ENCODE data around the gene LMX1A.

Gene LMX1A

DNA sequence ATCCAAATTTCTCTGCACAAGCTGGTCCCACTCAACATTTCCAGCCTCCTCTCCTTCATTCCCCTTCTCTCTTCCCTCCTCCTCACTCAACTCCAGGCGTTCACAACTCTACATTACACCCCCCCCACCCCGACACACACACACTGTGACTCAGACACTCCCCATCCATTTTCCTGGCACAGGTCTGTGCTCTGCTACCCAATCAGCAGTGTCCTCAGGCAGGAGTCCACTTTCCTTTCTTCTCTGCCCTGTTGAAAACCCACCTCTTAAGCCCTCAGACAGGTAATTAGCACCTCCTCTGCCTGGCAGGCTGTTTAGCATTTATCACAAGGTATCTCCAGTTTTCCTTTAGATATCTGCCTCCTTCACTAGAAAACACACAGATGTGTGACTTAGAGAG is 8.8 kb upstream of the LMX1A start:
- no peak for DNase-seq

DNA sequence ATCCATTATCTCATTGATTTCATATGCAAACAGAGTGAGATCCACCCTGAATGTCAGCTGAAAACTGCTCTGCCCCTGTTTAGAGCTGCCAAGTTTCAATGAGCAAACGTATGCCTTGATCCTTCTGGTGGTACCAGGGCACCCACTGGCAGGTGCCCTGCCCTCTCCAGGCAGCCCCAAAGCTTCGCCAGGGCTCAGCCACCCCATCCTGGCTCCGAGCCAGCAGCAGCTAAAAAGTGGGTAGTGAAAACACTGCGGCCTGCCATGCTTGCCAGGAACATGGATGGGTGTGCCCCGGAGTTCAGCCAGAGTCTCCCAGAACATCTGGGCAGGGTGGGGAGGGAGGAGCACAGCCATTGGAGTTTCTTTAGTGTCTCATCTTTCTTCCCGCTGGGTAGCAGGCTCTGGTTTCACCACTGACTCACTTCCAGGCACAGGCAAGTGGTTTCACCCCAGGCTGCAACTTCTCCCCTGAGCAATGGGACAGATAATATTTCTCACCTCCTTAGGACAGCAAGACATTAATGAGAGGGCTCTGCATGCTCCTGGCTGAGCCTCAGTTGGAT is 8.1 kb upstream of the LMX1A start:
- no peak for DNase-seq

DNA sequence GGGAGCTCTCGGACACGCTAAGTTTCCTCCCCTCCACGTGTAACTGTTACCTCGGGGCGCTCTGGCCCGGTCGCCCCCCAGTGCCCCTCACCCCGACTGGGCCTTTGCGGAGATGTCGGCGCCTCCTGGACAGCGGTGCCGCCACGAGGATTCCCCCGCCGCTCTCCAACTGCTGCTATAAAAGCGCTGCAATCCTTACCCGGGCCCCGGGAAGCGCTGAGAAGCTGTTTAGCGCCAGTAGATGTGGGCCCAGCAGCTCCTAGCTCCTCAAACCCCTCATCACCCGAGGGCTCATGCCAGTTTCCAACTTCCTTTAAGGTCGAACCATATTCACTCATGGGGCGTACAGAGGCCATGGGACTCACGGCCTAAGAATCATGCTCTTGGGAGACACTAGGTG is 361 bp upstream of the LMX1A start:
- no peak for DNase-seq

DNA sequence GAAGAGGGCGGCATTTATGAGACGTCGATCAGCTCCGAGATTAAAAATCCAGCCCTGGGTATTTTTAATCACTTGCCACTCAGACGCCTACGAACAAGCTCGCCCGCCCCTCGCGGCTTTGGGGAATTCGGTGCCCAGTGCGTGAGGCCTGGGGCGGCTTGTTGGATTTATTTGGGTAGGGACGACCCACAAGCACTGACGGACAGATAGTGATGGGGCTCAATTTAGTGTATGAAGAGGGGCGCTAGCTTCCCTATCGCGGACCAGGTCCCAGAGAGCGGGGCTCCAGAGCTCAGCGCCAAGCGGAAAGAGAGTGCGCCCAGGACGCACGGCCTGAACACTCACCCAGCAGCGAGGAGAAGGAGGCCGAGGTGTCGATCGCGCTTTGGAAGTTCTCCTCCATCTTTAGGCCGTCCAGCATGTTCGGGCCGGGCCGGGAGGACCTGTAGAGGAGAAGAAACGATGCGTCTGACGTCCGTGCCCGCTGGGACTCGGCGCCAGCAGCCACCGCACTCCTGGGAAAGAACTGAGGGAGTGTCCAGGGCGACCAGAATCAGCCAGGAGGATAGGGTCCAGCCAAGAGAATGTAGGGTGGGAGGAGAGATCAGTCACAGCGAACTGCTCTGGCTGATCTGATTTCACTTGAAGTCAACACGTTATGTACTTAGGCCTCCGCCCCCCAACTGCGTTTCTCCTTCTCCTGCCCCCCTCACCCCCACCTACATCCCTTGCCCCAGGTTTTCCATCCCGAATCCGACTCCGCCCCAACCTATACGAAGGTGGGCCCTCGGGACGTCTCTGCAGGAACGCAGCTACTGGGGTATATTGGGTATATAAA is 1.2 kb downstream of the LMX1A start:
- DNase-seq: no peak

DNA sequence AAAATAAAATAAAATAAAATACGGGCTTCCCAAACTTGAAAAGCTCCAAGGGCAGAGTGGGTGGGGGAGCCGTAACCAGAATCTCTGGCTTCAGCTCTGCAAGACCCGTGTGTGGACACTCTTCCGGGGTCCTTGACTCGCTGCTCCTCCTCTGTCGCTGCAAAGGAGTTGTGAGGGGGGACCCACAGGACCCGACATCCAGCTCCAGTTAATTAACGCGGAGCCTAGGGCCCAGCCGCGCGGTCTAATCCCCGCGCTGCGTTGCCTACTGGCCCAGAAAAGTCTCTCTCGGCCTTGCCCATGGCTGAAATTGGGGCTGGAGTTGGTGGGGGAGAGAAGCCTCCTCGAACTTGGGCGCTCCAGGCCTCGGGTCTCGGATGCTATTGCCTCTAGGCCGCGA is 1.8 kb downstream of the LMX1A start:
- DNase-seq: no peak

DNA sequence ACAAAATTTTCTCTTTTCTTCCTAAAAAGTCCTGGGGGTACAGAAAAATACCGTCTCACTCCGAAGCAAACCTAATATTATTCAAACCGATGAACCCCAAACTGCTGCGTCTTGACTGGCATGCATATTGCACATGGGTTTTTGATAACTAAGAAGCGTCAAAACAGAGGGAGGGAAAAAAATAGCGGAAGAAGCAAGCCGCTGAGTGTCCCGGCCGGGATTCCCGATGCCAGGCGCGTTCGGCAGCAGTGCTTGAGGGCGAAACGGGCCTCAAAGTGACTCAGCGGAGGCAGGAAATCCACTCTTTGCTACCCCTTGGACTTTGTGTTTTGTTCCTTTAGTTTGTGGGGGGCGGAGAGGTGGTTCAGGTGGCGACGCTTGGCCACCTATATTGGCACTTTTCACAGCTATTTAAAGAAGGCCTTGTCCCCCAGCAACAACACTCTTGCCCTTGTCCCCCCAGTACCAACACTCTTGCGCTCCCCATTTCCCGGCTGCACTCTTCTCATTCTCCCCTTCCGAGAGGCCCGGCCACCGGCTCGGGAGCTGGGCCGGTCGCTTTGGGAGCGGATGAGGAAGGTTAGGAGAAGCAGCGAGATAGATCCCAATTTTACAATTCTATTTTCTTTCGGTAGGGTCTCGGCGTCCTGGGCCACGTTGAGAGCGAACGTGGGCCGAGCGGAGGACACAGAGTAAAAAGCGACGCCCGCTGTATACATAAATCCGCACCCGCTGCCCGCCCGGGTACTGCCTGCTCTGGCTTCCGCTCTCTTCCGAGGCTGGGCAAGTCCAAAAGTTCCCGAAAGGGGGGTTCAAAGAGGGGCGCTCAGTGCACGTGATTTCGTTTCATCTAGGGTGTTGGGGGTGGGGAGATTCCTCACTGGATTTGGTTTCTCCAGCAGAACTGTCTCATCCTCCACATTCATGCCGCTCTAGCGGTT is 2.5 kb downstream of the LMX1A start:
- no peak for DNase-seq

DNA sequence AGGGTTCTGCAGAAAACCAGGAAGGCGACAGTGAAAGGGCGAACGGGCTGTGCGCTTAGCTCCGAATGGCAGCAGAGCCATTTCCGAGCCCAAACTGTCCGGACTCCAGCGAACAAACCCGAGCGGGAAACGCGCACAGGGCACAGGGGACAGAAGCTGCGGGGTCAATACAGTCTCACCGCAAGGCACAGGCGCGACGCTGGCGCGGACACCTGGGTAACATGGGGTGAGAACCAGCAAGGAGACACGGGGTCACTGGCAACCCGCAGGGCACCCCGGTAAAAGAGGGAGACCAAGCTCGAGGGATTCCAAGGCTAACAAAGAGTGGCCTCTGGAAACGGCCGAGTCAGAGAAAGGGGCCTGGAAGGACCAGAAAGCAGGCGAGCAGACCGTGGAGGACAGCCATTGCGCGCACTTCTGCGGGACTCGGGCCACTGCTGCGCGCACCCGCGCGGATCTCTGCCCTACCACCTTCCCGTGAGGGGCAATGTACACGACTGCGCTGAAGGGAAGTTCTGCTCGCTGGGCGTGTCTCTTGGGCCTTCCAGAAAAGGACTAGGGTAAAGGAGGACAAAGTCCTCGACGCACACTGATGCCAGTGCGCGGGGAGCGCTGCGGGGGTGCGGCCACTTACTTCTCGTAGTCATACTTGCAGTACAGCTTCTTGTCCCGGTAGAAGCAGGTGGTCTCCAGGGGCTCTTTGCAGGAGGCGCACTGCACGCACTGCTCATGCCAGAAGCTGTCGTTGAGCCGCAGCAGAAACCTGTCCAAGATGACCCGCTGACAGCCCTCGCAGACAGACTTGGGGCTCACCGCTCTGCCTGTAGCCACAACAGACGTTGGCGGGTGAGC is 3.8 kb downstream of the LMX1A start:
- DNase-seq: no peak

DNA sequence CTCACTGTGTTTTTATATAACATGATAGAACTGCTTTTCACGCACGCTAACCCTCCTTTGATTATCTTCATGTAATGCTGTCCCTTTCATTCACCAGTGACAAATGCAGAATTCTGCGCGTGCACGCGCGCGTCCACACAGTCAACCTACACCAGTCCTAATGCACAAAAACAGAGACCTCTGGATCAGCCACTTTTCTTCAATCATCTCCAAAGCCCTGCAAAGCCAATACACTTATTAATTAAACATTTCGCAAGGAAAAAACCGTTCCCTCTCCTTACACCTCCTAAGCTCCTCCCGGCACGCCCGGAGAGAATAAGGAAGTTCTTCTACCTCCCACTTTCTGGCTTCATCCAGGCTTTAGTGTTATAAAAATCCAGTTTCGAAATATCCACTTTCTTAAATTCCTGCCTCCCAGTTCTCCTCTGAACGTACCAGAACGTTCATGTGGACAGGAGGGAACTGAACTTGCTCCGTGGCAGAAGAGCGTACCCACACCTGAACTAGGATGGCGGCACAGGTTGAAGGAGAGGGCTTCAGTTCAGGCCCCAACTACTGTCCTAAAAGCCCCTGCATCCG is 4.6 kb downstream of the LMX1A start:
- DNase-seq: no peak

DNA sequence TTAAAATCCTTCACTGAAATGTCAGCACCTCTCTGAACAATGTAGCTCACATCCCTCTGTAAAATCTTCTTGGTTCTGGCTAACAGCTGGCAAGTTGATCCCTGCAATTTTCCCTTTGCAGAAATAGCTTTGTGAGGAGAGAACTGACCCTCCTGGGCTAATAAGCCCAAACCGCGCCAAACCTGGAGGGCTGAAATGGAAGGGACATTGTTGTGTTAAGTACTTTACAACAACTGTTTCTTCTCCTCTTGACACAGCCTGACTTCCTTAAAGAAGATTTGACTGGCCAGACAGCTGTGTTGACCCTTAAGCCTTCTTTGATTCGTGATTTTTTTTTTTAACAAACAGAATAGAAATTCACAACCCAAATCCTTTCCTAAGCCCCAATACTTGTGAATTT is 5.7 kb downstream of the LMX1A start:
- no peak for DNase-seq

DNA sequence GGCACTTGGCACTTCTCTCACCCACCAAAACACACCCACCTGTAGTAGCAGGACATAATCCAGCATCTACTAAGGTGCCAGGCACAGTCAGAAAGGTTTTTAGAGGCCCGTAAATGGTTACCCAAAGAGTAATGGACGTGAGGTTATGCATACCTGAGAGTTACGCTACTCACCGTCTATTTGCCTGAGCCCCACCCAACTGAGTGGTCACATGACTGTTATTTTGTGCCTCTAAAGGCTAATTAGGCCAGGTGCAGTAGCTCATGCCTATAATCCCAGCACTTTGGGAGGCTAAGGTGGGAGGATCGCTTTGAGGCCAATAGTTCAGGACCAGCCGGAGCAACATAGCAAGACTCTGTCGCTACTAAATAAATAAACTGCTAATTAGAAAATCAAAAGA is 11.0 kb downstream of the LMX1A start:
- DNase-seq: no peak

DNA sequence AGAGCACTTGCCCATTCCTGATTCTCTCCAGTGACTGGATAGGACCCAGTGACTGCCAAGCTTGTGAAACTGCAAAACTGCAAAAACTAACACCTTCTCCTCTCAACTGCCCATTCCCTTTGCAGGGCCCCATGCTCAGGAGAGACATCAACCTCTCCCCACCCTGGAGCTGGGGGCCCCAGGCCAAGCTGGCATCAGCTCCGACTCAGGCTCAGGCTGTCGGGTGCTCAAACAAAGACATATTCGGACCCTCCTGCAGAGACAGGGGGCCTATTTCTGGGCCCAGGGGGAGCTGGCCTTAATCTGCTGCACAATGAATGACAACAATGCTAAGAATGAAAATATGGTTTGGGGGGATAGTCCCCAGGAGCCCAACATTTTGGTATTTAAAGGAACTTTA is 11.8 kb downstream of the LMX1A start:
- DNase-seq: no peak

DNA sequence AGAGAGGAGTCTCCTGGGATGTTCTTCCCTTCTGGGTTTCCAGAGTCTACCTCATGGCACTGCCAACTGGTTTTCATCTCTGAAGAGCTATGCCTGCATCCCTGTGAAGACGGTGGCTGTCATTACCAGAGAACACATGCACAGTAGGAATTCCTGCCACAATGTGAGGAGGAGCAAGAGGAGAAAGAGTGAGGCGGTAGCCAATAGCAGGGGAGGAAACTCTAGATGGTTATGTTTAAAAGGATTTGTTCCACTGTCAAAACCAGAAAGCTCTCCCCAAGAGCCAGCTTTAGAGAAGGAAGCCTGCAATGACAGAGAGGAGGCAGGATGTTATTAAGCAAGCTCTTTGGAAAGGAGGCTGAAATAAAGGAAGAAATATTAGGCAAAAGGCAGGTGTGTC is 12.3 kb downstream of the LMX1A start:
- no peak for DNase-seq

DNA sequence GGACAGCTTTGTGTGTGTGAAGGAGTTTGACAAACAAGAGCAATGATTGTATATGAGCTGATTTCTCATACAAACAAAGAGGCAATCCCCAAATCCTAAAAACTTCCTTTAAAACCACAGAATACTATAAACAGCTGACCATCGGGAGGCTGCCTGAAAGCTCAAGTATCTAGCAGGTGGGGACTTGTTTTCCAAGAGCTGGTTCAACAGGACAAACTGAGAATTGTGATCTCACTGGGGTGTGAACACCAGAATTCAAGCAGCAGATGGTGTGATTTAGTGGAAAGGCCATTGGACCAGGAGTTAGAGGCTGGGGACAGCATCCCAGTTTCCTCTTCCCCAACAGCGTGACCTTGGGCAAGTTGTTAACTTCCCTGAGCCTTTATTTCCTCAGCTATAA is 13.9 kb downstream of the LMX1A start:
- DNase-seq: no peak

DNA sequence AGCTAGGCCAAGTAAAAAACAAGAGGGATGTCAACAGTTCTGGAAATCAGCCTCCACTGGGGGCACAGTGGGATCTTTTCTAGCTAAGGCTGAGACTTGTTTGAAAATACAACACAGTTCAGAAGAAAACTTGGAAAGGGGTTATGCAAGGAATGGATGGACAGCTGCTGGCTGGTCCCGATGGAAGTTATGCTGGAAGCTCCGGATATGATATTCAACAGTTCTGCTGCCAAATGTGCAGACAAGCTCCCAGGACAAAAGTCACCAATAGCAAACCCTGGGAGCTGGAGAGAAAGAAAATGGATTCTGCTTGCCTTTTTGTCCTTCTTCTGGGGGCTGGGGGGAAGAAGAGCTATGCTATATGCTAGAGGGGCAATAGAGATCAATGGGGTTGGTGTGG is 14.3 kb downstream of the LMX1A start:
- DNase-seq: no peak

DNA sequence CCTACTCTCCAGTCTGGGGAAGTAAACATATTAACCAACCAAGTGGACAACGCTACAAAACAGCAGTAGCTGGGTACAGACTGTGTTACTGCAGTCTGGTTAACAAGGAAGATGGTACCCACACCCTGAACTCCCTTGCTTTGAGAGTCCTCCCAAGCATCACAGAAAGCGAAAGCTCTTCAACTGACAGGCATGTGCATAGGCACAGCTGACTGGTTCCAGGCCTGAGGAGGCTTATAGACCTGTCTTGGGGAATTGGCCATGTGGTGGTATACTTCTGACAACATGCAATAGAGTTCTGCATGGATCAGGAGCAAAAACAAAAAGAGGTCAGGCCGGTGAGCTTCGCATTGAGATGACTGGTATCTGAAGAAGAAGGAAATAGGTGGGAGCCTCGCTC is 17.4 kb downstream of the LMX1A start:
- no peak for DNase-seq

DNA sequence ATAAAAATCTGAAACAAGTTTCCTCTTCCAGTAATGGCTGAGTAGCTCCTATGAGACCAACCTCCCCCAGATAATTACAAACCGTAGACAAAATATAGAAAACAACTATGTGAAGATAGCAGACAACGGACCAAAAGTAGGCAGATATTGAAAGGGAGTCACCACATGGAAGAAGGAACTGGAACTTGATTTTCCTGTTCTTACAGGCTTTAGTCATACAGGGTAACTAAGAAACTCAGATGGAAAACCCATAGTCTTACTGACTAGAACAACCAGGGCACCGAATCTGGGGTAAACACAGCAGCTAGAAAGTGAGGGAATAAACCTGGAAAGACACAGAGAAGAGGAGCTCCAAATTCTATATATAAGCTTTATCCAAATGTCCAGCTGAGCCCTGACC is 26.0 kb downstream of the LMX1A start:
- no peak for DNase-seq

DNA sequence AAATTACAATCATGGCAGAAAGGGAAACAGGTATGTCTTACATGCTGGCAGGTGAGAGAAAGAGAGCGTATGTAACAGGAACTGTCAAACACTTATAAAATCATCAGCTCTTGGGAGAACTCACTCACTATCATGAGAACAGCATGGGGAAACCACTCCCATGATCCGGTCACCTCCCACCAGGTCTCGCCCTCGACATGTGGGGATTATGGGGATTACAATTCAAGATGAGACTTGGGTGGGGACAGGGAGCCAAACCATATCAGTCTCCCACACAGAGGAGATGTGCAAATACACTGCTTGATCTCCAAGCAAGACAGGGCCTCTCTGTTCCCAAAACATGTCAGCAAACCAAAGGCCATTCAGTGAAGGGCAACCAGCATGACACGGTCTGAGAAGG is 27.4 kb downstream of the LMX1A start:
- no peak for DNase-seq

DNA sequence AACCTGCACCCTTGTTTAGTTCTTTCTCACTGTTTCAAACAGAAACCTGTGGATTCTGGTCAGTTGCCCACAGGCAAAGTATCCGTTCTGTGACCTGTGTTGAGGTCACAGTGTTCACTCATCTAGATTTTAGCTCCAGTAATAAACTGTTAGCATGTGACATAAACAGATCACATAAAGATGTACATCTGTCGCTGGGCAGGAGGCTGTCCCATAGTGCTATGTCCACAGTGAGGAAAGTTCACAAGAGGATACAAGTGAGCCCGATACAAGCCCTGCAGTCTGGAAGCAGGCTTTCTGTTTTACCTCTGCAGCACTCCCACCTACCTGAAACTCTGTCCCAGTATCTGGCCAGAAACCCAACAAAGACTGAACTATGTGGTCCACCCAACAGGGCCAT is 28.4 kb downstream of the LMX1A start:
- no peak for DNase-seq

DNA sequence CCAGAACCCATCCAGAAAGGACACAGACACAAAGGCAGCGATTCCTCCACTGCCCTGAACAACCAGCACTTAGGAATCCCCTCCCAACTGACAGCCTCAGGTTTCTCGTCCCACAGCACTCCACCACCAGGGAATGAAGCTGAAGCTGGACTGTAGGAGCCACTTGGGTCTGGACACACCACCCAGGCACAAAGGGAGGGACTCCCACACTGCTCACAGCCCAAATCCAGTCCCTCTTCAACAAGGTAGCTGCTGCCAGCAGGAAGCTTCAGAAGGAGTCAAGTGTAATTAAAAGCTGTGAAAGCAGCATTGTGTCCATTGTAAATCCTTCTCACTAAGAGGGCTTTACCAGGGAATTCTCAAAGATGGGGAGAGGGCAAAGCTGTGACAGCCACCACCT is 29.0 kb downstream of the LMX1A start:
- no peak for DNase-seq

DNA sequence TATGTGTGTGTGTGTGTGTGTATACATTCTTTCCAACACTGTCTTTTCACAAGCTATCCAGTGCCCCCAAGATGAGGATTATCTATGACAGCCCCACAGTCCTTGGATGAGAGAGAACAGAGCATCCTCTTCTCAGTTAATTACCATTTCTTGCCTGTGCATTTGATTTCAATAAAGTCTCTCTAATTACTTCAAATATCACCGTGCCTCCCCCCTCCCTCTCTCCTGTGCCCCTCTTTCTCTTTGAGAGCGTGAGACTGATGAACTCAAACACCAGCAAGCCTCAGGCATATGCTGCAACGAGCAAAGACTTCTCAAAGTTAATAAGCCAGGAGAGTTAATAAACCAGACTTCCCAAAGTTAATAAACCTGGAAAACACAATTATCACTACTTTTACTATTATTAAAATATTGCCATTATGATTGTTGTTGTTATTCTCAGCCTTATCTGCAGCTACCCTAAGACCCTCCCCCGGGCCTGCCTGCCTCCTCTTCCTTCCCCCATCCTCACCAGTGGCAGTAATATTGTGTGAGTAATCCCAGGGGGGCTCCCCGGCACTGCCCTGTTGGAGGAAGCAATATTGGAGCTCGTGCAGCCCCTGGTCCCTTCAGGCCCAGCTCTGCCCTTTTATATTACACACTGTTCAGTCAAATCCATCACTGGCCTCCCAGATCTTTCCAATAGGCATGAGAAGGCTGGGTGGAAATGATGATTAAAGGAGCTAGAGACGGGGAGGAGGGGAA is 30.9 kb downstream of the LMX1A start:
- no peak for DNase-seq

DNA sequence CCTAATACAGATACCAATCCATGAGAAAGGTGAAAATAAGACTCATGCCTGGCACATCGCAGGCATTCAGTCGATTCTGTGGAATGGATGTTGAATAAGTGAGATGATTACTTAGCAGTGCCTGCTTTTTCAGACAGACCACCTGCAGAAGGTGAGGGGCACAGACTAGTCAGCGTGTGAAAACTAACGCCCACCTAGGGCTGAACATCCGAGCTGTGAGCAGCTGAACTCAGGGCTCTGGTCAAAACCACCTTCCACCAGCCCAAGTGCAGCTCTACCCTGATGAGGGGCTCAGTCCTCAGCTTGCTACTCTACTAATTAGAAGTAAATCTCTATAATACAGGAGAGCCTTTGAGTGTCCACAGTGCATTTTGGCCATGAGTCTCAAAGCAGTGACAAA is 32.5 kb downstream of the LMX1A start:
- DNase-seq: no peak

DNA sequence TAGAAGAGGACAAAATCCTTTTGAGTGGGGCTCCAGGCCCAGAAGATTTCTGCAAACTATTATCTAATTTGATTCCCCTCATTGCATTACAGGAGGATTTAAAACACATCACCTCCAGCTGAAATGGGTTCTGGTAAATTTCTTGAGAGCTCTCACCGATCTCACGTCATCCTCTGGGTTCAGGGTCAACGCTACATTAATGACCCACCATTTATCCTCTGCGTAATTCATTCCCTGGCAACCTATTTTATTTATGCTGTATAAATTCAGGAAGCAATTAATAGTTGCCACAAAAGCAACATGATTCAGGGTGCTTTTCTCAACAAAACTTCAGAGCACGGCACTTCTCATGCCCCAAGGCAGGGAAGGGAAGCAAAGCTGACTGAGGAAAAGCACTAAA is 38.9 kb downstream of the LMX1A start:
- no peak for DNase-seq

Measured in CD4-positive, alpha-beta T cell treated with Interleukin-10 for 1 hour (primary cell).